GM11168 (cell line): ENCODE data around the gene MED14.

Source experiments
- in situ Hi-C: fragments of 300-500 bp; cut with MboI; formaldehyde crosslinking; loops from one replicate; pipeline ENCODE4 v1.12.0; 2022; ENCODE audit warnings: low sequenced_read_pairs; ENCODE audit not compliant: unreplicated experiment

The MED14 gene

DNA sequence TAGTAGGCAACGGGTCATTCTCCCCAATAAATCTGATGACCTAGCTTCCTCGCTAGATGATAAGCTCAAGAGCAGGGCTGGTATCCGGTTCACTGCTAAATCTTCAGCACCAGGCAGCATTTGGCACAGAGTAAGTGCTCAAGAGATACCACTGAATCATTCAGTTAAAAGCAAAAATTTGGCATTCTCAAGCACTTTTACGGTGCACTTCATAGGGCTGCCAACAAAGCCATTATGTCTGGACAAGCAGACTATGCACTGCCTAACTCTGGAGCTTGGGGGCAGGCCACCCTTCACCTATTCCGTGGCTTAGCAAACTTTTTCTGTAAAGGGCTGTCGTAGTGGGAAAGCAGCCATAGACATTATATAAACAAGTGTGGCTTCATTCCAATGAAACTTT lies 64.2 kb downstream of the MED14 start:
- in situ Hi-C loops: loop anchor here (25.0 kb wide), 1 partner anchor 116 kb away; no protein-coding TSS in a partner anchor

GRCh38 chrX:40663880-40664630 lies 71.3 kb downstream of the MED14 start:
- in situ Hi-C loops: loop anchor here (25.0 kb wide), 1 partner anchor 123 kb away; no protein-coding TSS in a partner anchor

DNA sequence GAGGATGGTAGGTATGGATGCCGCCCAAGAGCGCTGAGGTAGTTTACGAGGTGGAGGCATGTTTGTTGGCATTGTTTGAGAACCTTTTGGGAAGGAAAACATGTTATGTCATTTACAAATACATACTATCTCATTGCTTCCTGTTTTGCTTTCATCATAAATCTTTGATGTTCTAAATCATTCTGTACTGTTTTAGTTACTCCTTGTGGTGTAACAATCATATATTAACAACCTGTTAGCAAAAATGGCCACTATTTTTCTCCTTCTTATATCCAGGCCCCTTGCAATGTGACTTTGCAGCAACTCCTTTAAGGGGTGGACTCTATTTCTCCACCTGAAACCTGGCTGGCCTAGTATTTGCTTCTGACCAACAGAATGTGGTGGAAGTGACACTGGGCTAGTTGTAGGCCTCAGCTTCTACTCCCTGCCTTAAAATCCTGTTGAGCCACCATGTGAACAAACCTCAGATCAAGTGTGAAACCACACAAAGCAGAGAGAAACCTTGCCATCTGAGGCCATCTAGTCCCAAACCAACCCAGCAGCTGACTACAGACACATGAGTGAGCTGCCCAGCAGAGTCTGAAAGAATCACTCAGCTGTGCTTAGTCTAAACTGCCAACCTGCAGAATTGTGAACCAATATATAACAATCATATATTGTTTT lies 72.1 kb downstream of the MED14 start:
- in situ Hi-C loops: loop anchor here (25.0 kb wide), 1 partner anchor 124 kb away; no protein-coding TSS in a partner anchor

GRCh38 chrX:40661489-40661888 lies 73.9 kb downstream of the MED14 start:
- in situ Hi-C loops: loop anchor here (25.0 kb wide), 1 partner anchor 126 kb away; no protein-coding TSS in a partner anchor

DNA sequence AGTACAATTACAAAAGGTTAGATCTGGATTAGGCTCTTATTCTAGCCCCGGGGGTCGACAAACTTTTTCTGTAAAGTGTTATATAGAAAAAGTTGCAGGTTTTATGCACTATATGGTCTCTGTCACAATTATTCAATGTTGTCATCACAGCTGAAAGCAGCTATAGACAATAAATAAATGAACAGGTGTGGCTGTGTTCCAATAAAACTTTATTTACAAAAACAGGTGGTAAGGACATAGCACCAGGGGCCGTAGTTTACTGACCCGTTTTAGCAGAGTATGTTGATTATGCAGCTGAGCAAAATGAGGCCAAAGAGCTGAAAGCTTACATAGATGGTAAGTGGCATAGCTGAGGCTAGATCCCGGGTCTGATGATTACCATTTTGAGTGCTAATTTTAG lies 75.0 kb downstream of the MED14 start:
- in situ Hi-C loops: loop anchor here (25.0 kb wide), 1 partner anchor 127 kb away; no protein-coding TSS in a partner anchor

GRCh38 chrX:40653535-40653934 lies 81.8 kb downstream of the MED14 start:
- in situ Hi-C loops: loop anchor here (25.0 kb wide), 1 partner anchor 134 kb away; no protein-coding TSS in a partner anchor

DNA sequence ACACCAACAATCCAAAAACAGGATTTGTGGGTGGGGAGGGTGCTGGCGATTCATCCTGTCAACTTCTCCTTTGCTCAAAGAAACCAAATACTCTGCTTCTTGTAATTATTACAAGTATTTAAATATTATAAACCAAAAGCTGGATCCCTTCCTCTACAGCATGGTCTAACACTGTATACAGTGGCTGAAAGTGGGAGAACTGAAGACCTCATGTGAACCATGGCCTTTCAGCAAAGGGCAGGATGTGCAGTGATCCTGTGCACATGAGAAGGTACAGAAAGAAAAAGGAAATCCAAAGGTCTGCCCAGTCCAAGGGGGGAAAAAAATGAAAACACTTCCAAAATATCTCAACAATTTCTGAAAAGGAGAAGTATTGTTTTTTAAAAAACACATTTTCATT lies 82.7 kb downstream of the MED14 start:
- in situ Hi-C loops: loop anchor here (25.0 kb wide), 1 partner anchor 135 kb away; no protein-coding TSS in a partner anchor

GRCh38 chrX:40651620-40652223 lies 83.6 kb downstream of the MED14 start:
- in situ Hi-C loops: loop anchor here (25.0 kb wide), 1 partner anchor 136 kb away; no protein-coding TSS in a partner anchor

GRCh38 chrX:40647307-40648197 lies 87.8 kb downstream of the MED14 start, which contains the start of gene CXorf38:
Gene CXorf38 (minus strand): TSS chrX:40647561. CDS start chrX:40647520, 41 bp downstream.
- in situ Hi-C loops: loop anchor here (10.0 kb wide), 1 partner anchor 103 kb away; no protein-coding TSS in a partner anchor

GRCh38 chrX:40646489-40647306 lies 88.6 kb downstream of the MED14 start:
- in situ Hi-C loops: loop anchor here (10.0 kb wide), 1 partner anchor 102 kb away; no protein-coding TSS in a partner anchor

DNA sequence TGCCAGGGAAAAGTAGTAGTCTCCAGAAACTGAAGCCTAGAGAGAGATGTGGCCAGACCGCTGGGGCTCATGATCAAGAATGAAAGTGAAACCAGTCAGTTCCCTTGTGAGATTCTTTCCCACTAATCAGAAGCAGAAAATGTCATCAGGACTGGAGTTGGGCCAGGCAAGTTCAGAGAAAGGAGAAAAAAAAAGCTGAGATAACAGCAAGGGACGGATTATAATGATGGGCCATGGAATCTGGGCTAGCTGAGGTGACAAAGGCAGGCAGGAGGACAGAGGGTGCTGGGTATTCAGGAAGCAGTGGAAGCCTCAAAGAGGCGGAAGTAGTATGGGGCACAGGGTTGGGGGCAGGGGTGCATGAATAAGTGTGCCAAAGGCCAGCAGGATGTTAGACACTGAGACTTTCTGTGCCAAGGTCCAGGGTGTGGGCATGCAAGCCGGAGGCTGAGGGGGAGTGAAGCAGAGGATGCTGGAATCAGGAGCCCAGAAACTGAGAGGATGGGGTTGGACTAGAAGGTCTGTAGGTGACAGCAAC lies 90.5 kb downstream of the MED14 start:
- in situ Hi-C loops: loop anchor here (10.0 kb wide), 1 partner anchor 100 kb away; no protein-coding TSS in a partner anchor

GRCh38 chrX:40644176-40644575 lies 91.2 kb downstream of the MED14 start:
- in situ Hi-C loops: loop anchor here (10.0 kb wide), 1 partner anchor 99 kb away; no protein-coding TSS in a partner anchor

DNA sequence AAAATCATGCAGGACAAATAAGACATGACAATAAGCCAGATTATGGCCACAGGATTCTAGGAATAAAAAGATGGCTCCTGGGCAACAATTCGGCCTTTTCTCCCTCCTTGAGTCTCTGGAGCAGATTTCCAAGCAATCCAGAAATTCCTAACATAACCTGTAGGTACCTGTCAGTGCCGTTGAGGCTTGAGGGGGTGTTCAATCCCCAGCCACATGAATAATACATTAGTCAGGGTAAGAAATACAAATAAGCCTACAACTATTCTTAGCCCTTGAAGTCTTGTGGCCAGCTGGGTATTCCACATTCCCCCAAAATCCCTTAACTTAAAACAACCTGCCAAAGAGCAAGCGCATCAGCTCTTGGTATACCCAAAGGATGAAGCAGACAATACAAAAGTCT lies 97.7 kb downstream of the MED14 start:
- in situ Hi-C loops: no loop called here

- in situ Hi-C loops: no loop called here
Observed at GRCh38 chrX:40632199-40632598, 103.1 kb downstream of the MED14 start.

DNA sequence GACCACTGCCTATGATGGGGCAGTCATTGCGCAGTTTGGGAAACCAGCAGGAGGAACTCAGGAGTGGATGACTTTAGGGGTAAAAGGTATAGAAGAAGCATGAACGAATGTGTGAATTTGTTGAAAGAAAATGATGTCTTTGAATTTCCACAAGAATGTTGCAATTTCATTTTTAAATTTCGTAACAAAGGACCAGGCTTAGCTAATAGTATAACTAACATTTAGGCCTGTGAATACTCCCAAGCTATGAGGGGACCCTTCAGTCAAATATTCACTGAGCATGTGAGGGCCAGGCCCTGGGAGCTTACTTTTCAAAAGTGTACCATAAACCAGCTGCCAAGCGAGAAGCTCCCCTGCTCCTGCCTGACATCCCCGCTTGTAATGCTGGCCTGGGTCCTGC lies 106.8 kb downstream of the MED14 start:
- in situ Hi-C loops: no loop called here

- in situ Hi-C loops: no loop called here
Observed at GRCh38 chrX:40625294-40625693, 110.0 kb downstream of the MED14 start.

- in situ Hi-C loops: no loop called here
Observed at GRCh38 chrX:40623665-40624064, 111.7 kb downstream of the MED14 start.

- in situ Hi-C loops: no loop called here
Observed at GRCh38 chrX:40623139-40623536, 112.2 kb downstream of the MED14 start, which contains the start of gene MPC1L. Gene MPC1L (plus strand): TSS chrX:40623428. CDS start chrX:40623566, 138 bp downstream.
